Measurements from ENCODE around the gene MEF2A.

- TF ChIP-seq ZNF70 (CRISPR knock-in tag; IDR thresholded peaks at IDR 0.05) (no peak), BACH2 (CRISPR knock-in tag; IDR thresholded peaks at IDR 0.05; ENCODE audit: borderline replicate concordance) (no peak), ISL1 (CRISPR knock-in tag; IDR thresholded peaks at IDR 0.05) (no peak), ESRRG (CRISPR knock-in tag; IDR thresholded peaks at IDR 0.05) (no peak), POU6F1 (CRISPR knock-in tag; IDR thresholded peaks at IDR 0.05; ENCODE audit: borderline replicate concordance, low read depth) (no peak), ARNTL (CRISPR knock-in tag; IDR thresholded peaks at IDR 0.05; ENCODE audit: borderline replicate concordance, low read depth) (no peak), ZC3H10 (CRISPR knock-in tag; IDR thresholded peaks at IDR 0.05) (no peak), OSR1 (CRISPR knock-in tag; IDR thresholded peaks at IDR 0.05) (no peak), ZNF565 (CRISPR knock-in tag; conservative IDR thresholded peaks at IDR 0.05; ENCODE audit: low read depth) (no peak), PATZ1 (CRISPR knock-in tag; IDR thresholded peaks at IDR 0.05; ENCODE audit: borderline replicate concordance) (no peak)
Measured at GRCh38 chr15:99718421-99718820, 152.6 kb downstream of the MEF2A start.
